ENCODE results near the gene NAT8.

NAT8 gene

DNA sequence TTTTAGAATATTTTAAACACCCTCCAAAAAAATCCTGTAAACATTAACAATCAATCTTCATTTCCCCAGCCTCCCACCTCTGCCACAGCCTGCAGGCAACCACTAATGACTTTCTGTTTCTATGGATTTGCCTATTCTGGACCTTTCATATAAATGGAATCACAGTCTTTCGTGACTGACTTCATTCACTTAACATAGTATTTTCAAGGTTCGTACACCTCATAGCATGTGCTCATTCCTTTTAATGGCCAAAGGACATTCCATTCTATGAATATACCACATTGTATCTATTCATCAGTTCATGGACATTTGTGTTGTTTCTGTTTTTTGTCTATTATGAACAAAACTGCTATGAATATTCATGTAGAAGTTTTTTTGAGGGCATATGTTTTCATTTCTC, 48.5 kb downstream of the NAT8 start:
- CTCF ChIA-PET, result no interaction called here
- POLR2A ChIA-PET (ENCODE audit: low non-redundant PET), result no interaction called here
- DNase-seq (ENCODE audit: low spot score), result no peak
- no peak overlapping the region for H3K27ac ChIP-seq
- TF ChIP-seq, protein P1, sequence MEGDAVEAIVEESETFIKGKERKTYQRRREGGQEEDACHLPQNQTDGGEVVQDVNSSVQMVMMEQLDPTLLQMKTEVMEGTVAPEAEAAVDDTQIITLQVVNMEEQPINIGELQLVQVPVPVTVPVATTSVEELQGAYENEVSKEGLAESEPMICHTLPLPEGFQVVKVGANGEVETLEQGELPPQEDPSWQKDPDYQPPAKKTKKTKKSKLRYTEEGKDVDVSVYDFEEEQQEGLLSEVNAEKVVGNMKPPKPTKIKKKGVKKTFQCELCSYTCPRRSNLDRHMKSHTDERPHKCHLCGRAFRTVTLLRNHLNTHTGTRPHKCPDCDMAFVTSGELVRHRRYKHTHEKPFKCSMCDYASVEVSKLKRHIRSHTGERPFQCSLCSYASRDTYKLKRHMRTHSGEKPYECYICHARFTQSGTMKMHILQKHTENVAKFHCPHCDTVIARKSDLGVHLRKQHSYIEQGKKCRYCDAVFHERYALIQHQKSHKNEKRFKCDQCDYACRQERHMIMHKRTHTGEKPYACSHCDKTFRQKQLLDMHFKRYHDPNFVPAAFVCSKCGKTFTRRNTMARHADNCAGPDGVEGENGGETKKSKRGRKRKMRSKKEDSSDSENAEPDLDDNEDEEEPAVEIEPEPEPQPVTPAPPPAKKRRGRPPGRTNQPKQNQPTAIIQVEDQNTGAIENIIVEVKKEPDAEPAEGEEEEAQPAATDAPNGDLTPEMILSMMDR (conservative IDR thresholded peaks at IDR 0.05; ENCODE audit: low read depth), result no peak

Measured in RWPE1 (cell line).